Adrenal gland (tissue), 12 donors: ENCODE measurements around the gene LRP1B. TPM values are rescaled to one million over a fixed set of nuclear protein-coding genes. Genes with fewer than 3 reads are reported as not detected.

ENCODE experiments used
- DNase-seq, 7 donors: peaks; one replicate each; pipeline ENCODE4 v3.0.0-alpha.2; 2019 to 2020
- H3K27ac ChIP-seq, 5 donors: fragments of 200-600 bp; sonication (generic) in 4 of 5; 1 replicate in 3 of 5; 2 replicates in 2 of 5; pipeline versions ENCODE4 v1.5.1 to v1.8.0; 2016 to 2020; ENCODE audit warnings: mild to moderate bottlenecking in 1 of 5
- H3K27me3 ChIP-seq: fragments of 200-600 bp; 2 replicates; pipeline ENCODE4 v1.8.0; 2021
- H3K36me3 ChIP-seq, 2 donors: fragments of 200-600 bp; replicated peaks in 1 of 2; 1 replicate in 1 of 2; 2 replicates in 1 of 2; pipeline versions ENCODE4 v1.5.1 to v1.8.0; 2018 to 2022
- H3K4me1 ChIP-seq, 2 donors: fragments of 200-600 bp; replicated peaks in 1 of 2; 1 replicate in 1 of 2; 2 replicates in 1 of 2; pipeline versions ENCODE4 v1.5.1 to v1.8.0; 2018 to 2021
- H3K4me3 ChIP-seq, 4 donors: fragments of 200-600 bp; sonication (generic) in 3 of 4; one replicate each; pipeline ENCODE4 v1.5.1; 2016 to 2018
- H3K9me3 ChIP-seq, 3 donors: fragments of 200-600 bp; sonication (generic) in 1 of 3; replicated peaks in 1 of 3; 1 replicate in 2 of 3; 2 replicates in 1 of 3; pipeline versions ENCODE4 v1.5.1 to v1.8.0; 2016 to 2021
- CTCF ChIP-seq, 6 experiments: fragments of 450-650 bp in 4 of 6; fragments of 200-600 bp in 2 of 6; sonication (generic) in 1 of 6; IDR thresholded peaks; 1 replicate in 5 of 6; 2 replicates in 1 of 6; pipeline versions ENCODE4 v1.5.1 to v1.8.0; 2016 to 2021; ENCODE audit warnings: antibody characterized with exemption in 6 of 6, mild to moderate bottlenecking in 2 of 6, moderate library complexity in 1 of 6
- POLR2A ChIP-seq, 2 donors: fragments of 450-650 bp; IDR thresholded peaks; one replicate each; pipeline ENCODE4 v1.6.1; 2017; ENCODE audit warnings: antibody characterized with exemption in 2 of 2, mild to moderate bottlenecking in 2 of 2, moderate library complexity in 1 of 2
- WGBS, 4 donors: extraction: QIAGEN DNeasy Blood & Tissue Kit in 2 of 4; methylation state at CpG; one replicate each; pipeline versions ENCODE4 v1.1.5 to v1.1.7; 2013 to 2017; 5-methylcytosine and 5-hydroxymethylcytosine counted together
- intact Hi-C, 2 donors: fragments of 100-400 bp; cut with DNase I; formaldehyde crosslinking; loops; one replicate each; pipeline versions ENCODE4 v1.14.1 to v1.15.0; 2022 to 2023
- polyA plus RNA-seq, 3 donors: library from polyadenylated mRNA; stranded (reverse); fragments of 200-250 nt in 2 of 3; fragments of 350-450 nt in 1 of 3; fragmentation: Illumina TruSeq in 1 of 3; extraction: RNeasy Lipid Tissue Mini Kit (QIAGEN cat#74804) in 1 of 3; gene quantifications; one replicate each; pipeline ENCODE4 v1.2.3, GENCODE V29; 2013 to 2014
- total RNA-seq, 9 donors: library from RNA; depleted of rRNA in 4 of 9; stranded (reverse); fragments of >200 nt in 4 of 9; fragments of 120-200 nt in 1 of 9; fragmentation: NEBNext Ultra II Directional in 1 of 9; extraction: Animal tissue kit (Norgen Biotek cat#: 25700) in 1 of 9; gene quantifications; one replicate each; pipeline versions ENCODE4 v1.1.0 to v1.2.4, GENCODE V29; 2013 to 2023
- donor health status: healthy with polysubstance abuse.
- donor health status: Bipolar disorder and iron deficiency.
- donor health status: DM: yes; HTN: yes; CAD: no.
- donor health status: DM: no; HTN: no; CAD: no.
- donor health status: DM: no; HTN: no; CAD: no.
- donor health status: DM: yes; HTN: yes; CAD: no.

Gene LRP1B
- total and polyA plus RNA-seq, 12 donors = 0.84 to 5.4 (median 2.1) TPM

DNA sequence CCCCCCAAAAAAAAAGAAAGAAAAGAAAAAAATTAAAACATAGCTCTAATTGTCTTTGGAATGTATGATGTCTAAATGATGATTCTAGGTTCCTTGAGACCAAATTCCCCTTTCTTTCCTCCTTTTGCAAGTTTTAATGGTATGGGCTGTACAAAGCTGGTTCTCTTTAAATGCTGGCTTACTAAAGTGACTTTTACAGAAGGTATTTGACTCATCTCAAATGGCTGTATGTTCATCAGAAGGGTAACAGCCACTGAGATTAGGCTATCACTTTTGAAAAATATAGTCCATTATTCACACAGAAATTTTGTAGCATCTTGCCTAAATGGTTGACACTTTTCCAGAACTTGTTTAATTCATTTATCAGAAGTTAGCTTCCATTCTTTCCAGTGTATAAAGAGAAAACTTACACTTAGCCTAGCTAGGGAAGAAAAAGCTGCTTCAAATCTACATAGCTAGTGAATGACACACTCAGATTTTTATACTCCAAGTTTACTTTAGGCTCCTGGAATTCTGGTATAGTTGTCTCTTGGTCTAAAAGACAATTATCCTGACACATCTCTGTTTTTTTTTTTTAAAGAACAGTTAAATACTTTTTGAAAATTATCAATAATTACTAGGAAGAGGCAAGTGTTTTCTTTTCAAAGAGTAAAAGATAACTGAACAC is 622.6 kb downstream of the LRP1B start:
- no peaks in the 10 kb centered on the region for H3K9me3 ChIP-seq
- H3K4me1 ChIP-seq = no peaks in the 10 kb centered on the region
- no peak overlapping the region for H3K27ac ChIP-seq
- intact Hi-C loops = no loop called here
- no peaks in the 10 kb centered on the region for H3K27me3 ChIP-seq
- TF ChIP-seq CTCF (IDR thresholded peaks at IDR 0.05) (no peak), POLR2A (IDR thresholded peaks at IDR 0.05) (no peak)
- H3K36me3 ChIP-seq = no peaks in the 10 kb centered on the region
- no peak overlapping the region for H3K4me3 ChIP-seq
- DNase-seq = no peak

GRCh38 chr2:141506135-141506534 is 624.7 kb downstream of the LRP1B start:
- TF ChIP-seq CTCF (IDR thresholded peaks at IDR 0.05) = no peak
- no peak for TF ChIP-seq POLR2A (IDR thresholded peaks at IDR 0.05)
- Histone ChIP-seq H3K4me3 (no peak overlapping the region), H3K36me3 (no peaks in the 10 kb centered on the region), H3K4me1 (no peaks in the 10 kb centered on the region), H3K27ac (no peak overlapping the region), H3K27me3 (no peaks in the 10 kb centered on the region), H3K9me3 (no peaks in the 10 kb centered on the region)
- 55 to 67% (median 64%) methylated on average over 2 of the region's 2 CpGs for WGBS, 4 donors
- no peak for DNase-seq
- intact Hi-C loops = no loop called here

- intact Hi-C loops = no loop called here
- 84 to 92% (median 89%) methylated on average over 1 of the region's 1 CpG for WGBS, 4 donors
- TF ChIP-seq CTCF (IDR thresholded peaks at IDR 0.05) = no peak
- no peak for TF ChIP-seq POLR2A (IDR thresholded peaks at IDR 0.05)
- no peaks in the 10 kb centered on the region for H3K27me3 ChIP-seq
- no peak overlapping the region for H3K4me3 ChIP-seq
- H3K36me3 ChIP-seq = no peaks in the 10 kb centered on the region
- H3K4me1 ChIP-seq = no peaks in the 10 kb centered on the region
- no peaks in the 10 kb centered on the region for H3K9me3 ChIP-seq
- DNase-seq = no peak
- no peak overlapping the region for H3K27ac ChIP-seq
Measured at GRCh38 chr2:141501752-141502151, 629.1 kb downstream of the LRP1B start.

DNA sequence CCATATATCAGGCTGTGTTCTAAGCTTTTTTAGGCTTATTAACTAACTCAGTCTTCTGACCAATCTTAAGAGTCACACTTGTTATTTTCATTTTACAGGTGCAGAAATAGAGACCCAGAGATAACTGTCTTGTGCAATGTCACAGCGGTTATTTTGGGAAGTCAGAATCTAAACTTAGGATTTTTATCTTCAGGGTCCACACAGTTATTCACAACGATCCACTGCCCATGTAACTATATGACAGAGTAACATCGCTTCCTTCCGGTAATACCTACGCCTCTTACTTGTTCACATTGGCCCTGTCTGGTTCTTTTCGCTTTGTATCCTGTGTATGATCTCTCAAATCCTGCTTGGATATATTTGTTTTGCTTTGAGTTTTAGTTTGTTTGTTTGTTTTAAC is 631.7 kb downstream of the LRP1B start:
- DNase-seq = no peak
- Histone ChIP-seq H3K36me3 (no peaks in the 10 kb centered on the region), H3K9me3 (no peaks in the 10 kb centered on the region), H3K27me3 (no peaks in the 10 kb centered on the region), H3K4me3 (no peak overlapping the region), H3K4me1 (no peaks in the 10 kb centered on the region), H3K27ac (no peak overlapping the region)
- intact Hi-C loops = no loop called here
- WGBS, 4 donors = 81 to 86% (median 84%) methylated on average over 6 of the region's 6 CpGs
- no peak for TF ChIP-seq CTCF (IDR thresholded peaks at IDR 0.05)
- TF ChIP-seq POLR2A (IDR thresholded peaks at IDR 0.05) = no peak
